Amniotic epithelial cell (primary cell): ENCODE results near the gene CSNK2B.

ENCODE experiments used
- DNase-seq: peaks from one replicate; pipeline ENCODE4 v3.0.0-alpha.2; 2010; ENCODE audit warnings: low read depth

Gene CSNK2B

DNA sequence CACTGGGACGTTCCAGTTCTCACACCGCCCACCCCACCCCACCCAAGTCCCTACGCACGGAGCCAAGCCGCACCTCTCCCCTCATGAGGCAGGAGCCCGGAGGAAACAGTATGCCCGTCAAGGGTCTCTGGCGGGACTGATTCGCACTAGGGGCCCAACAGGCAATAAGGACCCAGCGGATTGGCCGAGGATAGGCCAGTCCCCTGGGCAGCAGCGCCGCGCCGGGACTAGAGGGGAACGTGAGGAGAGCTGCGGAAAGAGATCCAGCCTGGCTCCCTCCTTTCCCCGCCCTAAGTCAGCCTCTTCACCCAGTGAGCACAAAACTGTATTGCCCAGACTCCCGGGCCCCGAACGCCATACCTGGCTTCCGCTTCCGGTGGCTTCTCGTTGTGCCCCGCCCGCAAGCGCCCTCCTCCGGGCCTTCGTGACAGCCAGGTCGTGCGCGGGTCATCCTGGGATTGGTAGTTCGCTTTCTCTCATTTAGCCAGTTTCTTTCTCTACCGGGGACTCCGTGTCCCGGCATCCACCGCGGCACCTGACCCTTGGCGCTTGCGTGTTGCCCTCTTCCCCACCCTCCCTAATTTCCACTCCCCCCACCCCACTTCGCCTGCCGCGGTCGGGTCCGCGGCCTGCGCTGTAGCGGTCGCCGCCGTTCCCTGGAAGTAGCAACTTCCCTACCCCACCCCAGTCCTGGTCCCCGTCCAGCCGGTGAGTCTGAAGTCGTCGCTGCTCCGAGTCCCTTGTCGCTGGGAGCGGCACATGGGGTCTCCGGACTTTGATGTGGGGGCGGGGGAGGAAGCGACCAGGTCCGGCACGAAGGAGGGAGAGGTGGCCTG lies at the start of gene CSNK2B:
Gene CSNK2B (plus strand): TSS at position 580 of the 836 bp plus-strand sequence. CDS start 752 bp downstream, outside the sequence.
- peak; percentile 97 for DNase-seq

DNA sequence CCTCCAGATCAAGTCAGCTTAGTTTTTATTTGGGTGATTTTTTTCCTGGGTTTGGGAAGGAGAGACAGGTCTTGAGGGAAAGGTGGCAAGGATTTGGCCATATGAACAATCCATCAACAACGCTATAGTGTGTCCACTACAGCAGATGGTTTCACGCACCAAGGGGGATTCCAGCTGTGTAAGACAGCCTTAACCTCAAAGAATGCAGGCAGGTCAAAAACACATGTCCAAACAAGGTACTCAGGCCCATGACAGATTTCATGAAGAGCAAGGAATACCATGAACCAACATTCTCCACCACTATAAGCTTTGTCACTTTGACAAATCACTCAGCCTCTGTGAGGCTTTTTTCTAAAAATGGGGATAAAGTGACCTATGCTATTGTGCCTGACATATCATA lies 48.9 kb upstream of the CSNK2B start:
- no peak for DNase-seq

DNA sequence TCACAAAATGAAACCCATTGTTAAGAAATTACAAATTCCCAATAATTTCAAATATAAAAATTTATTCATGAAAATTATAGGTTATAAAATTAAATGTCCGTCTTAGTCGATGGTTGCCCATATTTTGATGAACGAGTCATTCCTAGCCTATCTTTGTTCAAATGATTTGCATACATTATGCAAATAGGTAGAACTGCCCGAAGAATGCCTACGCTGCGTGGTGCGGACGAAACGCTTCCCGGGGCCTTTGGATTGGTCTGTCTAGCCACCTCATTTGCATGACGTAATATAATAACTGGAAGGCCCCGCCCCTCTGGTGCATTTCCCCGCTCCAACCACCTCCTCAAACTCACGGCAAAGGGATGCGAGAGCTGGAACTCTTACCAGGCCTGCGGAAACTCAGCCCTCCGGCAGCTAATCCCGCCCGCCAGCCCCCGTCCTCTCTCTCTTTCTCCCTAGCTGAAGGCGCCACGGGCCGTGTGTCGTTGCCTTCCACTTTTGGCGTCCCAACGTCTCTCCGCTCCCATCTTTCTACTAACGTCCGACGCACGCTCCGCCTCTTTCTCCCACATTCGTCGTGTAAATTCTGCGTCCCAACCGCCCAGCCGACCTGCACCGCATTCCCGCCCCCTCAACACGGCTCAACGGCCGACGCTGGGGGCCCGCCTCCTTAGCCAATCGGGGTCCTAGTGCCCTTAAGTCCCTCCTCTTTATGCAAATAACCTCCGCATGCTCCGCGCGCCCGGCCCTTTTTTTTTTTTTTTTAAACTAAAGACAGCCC lies 45.9 kb upstream of the CSNK2B start:
- DNase-seq: peak; percentile 99

DNA sequence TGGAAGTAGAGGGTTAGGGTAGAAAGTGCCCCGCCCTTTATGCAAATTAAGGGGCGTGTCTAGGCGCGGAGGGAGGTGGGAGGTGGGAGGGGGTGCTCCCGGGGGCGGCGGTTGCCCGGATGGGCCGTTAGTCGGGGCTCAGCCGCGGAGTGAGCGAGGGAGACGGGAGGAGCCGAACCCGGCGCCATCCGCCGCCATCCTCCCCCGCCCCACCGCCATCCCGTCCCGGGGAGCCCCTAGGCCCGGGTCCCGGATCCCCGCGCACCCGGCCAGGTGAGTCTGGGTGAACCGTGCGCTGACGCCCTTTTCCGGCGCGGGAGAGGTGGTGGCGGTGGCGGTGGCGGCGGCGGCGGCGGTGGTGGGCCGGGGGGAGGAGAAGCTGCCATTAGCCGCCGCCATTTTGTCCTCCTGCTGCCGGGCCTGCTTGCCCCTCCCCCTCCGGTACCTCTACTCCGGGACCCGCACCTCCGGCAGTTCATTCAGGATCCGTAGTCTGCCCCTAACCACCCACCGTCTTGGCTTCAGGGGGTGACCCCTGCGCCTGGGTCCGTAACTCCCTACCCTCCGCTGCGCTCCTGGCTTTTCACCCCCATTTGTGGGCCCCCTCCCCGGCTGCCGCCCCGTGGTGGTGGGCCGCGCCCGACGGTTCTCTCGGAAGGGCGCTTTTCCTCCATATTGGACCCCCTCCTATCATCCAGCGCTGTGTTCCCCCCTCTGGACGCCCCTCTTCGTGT lies 45.1 kb upstream of the CSNK2B start, which contains the start of gene PRRC2A:
Gene PRRC2A (plus strand): TSS at position 130 of the 734 bp plus-strand sequence. CDS start 2,075 bp downstream, outside the sequence.
- DNase-seq: no peak

DNA sequence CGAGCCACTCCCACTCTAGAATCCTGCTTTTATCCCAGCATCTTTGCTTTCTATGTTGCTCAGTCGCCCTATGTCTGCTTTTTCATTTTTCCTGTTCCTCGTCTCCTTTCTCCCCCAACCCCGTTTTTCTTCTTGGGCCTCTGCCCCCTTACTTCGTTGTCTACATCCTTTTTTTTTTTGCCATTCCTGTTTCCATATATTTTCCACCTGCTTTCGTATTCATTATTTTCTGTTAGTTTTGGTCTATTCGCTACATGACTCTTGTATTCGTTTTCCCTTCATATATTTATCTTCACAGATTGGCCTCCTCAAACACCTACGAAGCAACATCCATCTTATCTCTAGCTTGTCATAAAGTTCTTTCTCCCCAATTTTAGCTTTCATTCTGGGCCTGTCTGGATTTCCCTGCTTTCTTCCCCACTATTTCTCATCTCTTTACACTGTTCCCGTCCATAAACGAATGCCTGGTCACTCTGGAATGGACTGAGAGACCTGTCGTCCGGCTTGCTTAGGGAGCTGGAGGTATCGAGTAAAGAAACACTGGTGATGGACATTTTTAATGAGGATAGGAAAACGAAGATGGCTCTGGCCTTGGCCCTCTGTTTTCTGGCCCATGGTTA lies 44.5 kb upstream of the CSNK2B start:
- DNase-seq: no peak

DNA sequence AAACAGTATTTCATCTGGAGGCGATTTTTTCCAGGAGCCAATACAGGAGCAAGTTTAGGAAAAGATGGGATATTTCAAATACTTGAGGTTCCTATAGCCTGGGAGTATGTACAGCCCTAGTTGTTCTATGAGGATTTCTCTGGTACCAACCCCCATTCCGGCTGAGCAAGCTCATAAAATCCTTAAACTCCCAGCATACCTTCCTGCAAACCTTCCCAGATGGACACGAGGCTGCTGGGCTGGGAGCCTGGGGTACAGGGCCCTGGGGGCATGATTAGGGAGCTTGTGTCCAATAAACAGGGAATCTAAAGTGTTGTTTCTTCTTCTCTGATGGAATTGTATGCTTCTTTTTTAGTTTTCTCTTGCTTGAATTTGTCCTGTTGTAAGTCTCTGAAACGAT lies 43.9 kb upstream of the CSNK2B start:
- DNase-seq: no peak

DNA sequence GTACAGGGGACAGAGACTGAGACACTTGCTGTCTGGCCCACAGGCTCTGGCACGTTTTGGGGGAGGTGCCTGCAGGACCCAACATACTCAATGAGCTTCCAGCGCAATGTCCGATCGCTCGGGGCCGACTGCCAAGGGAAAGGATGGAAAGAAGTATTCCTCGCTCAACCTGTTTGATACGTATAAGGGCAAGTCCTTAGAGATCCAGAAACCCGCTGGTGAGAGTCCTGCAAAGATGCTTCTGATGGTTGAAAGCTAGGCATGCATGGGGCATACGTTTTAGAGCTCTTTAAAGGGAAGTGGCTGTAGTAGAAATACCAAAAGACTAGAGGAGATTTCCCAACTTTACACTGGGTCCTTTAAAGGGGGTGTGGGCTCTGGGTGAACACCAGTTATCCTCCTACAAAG lies 43.2 kb upstream of the CSNK2B start:
- peak; percentile 15 for DNase-seq

GRCh38 chr6:31624070-31624469 lies 41.8 kb upstream of the CSNK2B start:
- no peak for DNase-seq

GRCh38 chr6:31626952-31627351 lies 38.9 kb upstream of the CSNK2B start:
- DNase-seq: no peak

DNA sequence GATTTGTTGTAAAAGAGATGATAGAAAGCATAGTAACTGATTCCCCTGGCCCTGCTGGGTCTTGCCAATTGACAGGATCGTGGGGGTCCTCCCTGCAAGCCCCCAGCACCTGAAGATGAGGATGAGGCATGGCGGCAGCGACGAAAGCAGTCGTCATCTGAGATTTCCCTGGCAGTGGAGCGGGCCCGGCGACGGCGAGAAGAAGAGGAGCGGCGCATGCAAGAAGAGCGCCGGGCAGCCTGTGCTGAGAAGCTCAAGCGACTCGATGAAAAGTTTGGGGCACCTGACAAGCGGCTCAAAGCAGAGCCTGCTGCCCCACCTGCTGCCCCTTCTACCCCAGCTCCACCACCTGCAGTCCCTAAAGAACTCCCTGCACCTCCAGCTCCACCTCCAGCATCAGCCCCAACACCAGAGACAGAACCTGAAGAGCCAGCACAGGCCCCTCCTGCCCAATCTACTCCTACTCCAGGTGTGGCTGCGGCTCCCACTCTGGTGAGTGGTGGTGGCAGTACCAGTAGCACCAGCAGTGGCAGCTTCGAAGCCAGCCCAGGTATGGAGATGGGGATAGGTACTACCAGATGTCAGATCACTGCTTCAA lies 38.1 kb upstream of the CSNK2B start:
- DNase-seq: no peak

DNA sequence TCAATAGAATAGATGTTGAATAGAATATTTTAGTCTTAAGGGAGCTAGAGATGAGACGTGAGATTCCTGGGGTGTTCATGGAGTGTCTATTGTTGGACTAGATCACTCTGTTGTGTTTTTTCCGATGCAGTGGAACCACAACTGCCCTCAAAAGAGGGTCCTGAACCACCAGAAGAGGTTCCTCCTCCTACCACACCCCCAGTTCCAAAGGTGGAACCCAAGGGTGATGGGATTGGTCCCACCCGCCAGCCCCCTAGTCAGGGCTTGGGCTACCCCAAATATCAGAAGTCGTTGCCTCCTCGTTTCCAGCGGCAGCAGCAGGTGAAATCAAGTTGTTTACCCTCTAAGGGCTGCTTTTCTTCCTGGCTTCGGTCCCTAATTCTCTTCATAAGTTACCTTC lies 36.9 kb upstream of the CSNK2B start:
- no peak for DNase-seq

DNA sequence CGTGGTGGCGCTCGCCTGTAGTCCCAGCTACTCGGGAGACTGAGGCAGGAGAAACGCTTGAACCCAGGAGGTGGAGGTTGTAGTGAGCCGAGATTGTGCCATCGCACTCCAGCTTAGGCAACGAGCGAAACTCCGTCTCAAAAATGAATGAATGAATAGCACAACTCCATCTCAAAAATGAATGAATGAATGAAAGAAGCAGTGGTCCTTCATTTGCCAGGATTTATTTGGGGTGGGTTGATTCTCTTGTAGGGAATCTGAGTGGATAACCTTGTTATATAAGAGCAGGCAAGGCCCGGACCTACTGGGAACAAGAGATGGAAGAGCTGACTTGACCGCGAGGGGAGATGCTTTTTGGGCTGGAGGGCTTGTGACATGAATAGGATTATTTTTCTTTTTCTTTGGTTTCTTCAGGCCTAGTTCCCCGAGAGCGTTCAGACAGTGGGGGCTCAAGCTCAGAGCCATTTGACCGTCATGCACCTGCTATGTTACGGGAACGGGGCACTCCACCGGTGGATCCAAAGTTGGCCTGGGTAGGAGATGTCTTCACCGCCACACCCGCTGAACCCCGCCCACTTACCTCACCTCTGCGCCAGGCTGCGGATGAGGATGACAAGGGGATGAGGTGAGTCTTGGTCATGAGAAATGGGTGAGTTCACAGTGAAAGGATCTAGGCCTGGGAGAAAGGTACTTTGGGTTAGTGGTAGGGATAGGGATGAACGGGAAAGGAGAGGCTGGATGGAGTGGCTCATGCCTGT lies 35.5 kb upstream of the CSNK2B start:
- DNase-seq: no peak

DNA sequence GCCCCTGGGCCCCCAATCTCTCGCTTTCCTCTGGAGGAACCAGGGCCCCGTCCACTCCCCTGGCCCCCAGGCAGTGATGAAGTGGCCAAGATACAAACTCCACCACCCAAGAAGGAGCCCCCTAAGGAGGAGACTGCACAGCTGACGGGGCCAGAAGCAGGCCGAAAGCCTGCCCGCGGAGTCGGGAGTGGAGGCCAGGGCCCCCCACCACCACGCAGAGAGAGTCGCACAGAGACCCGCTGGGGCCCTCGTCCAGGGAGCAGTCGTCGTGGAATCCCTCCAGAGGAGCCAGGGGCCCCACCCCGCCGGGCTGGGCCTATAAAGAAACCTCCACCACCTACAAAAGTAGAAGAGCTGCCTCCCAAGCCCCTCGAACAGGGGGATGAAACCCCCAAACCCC lies 34.7 kb upstream of the CSNK2B start:
- no peak for DNase-seq

- no peak for DNase-seq
Observed at GRCh38 chr6:31631681-31632278, 34.1 kb upstream of the CSNK2B start.

DNA sequence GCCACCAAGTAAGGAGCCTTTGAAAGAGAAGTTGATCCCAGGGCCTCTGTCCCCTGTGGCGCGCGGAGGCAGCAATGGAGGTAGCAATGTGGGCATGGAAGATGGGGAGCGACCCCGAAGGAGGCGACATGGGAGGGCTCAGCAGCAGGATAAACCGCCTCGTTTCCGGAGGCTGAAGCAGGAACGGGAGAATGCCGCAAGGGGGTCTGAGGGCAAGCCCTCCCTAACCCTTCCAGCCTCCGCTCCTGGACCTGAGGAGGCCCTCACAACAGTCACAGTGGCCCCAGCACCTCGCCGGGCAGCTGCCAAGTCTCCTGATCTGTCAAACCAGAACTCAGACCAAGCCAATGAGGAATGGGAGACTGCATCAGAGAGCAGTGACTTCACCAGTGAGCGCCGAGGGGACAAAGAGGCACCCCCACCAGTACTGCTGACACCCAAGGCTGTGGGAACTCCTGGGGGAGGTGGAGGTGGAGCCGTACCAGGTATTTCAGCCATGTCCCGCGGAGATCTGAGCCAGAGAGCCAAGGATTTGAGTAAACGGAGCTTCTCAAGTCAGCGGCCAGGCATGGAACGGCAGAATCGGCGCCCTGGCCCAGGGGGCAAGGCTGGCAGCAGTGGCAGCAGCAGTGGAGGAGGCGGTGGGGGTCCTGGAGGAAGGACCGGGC lies 33.5 kb upstream of the CSNK2B start:
- no peak for DNase-seq

- DNase-seq: no peak
Observed at GRCh38 chr6:31633447-31633846, 32.4 kb upstream of the CSNK2B start.

DNA sequence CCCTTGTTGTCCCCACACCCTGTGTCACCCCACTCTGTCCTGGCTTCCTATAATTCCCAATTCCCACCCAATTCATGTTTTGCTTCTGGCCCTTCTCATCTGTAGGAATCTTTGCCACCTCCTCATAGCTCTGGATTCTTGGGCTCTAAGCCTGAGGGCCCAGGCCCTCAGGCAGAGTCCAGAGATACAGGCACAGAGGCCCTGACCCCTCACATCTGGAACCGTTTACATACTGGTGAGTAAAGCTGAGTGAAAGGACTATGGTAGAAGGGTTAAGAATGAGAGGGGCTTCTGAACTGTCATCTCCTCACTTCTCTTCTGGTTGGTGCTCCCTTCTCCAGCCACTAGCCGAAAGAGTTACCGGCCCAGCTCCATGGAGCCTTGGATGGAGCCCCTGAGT lies 31.7 kb upstream of the CSNK2B start:
- DNase-seq: no peak

DNA sequence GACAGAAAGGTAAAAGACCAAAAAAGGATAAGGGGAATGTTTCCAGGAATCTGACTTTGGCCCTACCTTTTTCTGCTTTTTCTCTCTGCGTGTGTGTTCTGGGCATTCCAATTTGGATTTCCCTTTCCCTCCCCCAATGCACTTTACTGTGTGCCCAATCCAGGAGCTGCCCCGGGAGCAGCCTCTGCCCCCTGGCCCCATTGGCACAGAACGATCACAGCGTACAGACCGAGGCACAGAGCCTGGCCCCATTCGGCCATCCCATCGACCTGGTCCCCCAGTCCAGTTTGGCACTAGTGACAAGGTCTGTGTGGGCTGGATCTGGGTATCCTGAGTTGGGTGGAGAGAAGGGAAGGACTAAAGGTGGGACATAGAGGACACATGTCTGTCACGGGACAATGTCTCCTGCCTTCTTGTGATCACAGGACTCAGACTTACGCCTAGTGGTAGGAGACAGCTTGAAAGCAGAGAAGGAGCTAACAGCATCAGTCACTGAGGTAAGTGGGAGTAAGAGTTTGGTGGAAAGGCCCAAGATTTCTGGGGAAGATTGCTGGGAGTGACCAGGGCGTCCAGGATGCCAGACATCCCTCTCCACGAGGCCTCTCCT lies 30.8 kb upstream of the CSNK2B start:
- DNase-seq: no peak
